ENCODE measurements around the gene TOM1L1.

The TOM1L1 gene

GRCh38 chr17:54933921-54934320 is 33.3 kb downstream of the TOM1L1 start:
- TF ChIP-seq, protein P1, sequence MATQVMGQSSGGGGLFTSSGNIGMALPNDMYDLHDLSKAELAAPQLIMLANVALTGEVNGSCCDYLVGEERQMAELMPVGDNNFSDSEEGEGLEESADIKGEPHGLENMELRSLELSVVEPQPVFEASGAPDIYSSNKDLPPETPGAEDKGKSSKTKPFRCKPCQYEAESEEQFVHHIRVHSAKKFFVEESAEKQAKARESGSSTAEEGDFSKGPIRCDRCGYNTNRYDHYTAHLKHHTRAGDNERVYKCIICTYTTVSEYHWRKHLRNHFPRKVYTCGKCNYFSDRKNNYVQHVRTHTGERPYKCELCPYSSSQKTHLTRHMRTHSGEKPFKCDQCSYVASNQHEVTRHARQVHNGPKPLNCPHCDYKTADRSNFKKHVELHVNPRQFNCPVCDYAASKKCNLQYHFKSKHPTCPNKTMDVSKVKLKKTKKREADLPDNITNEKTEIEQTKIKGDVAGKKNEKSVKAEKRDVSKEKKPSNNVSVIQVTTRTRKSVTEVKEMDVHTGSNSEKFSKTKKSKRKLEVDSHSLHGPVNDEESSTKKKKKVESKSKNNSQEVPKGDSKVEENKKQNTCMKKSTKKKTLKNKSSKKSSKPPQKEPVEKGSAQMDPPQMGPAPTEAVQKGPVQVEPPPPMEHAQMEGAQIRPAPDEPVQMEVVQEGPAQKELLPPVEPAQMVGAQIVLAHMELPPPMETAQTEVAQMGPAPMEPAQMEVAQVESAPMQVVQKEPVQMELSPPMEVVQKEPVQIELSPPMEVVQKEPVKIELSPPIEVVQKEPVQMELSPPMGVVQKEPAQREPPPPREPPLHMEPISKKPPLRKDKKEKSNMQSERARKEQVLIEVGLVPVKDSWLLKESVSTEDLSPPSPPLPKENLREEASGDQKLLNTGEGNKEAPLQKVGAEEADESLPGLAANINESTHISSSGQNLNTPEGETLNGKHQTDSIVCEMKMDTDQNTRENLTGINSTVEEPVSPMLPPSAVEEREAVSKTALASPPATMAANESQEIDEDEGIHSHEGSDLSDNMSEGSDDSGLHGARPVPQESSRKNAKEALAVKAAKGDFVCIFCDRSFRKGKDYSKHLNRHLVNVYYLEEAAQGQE (IDR thresholded peaks at IDR 0.05; ENCODE audit: insufficient read depth in 1 of 2, low read depth in 2 of 2, low read length in 2 of 2), result no peak
- no peak for TF ChIP-seq SIN3A (IDR thresholded peaks at IDR 0.05; ENCODE audit: borderline replicate concordance, insufficient read depth, low read length)
- TF ChIP-seq FOXP2 (optimal IDR thresholded peaks at IDR 0.05; ENCODE audit: borderline replicate concordance, extremely low read depth, extremely low read length, insufficient read depth), result no peak
- TF ChIP-seq TAF1 (IDR thresholded peaks at IDR 0.05; ENCODE audit: borderline replicate concordance, insufficient read depth, low read length), result no peak
- no peak for TF ChIP-seq POLR2AphosphoS5 (IDR thresholded peaks at IDR 0.05; ENCODE audit: low read depth, low read length)

- TF ChIP-seq POLR2AphosphoS5 (IDR thresholded peaks at IDR 0.05; ENCODE audit: low read depth, low read length) (no peak), TAF1 (IDR thresholded peaks at IDR 0.05; ENCODE audit: borderline replicate concordance, insufficient read depth, low read length) (no peak), SIN3A (IDR thresholded peaks at IDR 0.05; ENCODE audit: borderline replicate concordance, insufficient read depth, low read length) (no peak)
Measured at GRCh38 chr17:54935471-54935870, 34.8 kb downstream of the TOM1L1 start.

GRCh38 chr17:54937018-54937417 is 36.4 kb downstream of the TOM1L1 start:
- TF ChIP-seq POLR2AphosphoS5 (IDR thresholded peaks at IDR 0.05; ENCODE audit: low read depth, low read length) (no peak), FOXP2 (optimal IDR thresholded peaks at IDR 0.05; ENCODE audit: borderline replicate concordance, extremely low read depth, extremely low read length, insufficient read depth) (no peak), TAF1 (IDR thresholded peaks at IDR 0.05; ENCODE audit: borderline replicate concordance, insufficient read depth, low read length) (no peak), SIN3A (IDR thresholded peaks at IDR 0.05; ENCODE audit: borderline replicate concordance, insufficient read depth, low read length) (no peak)
- TF ChIP-seq, protein P1 (IDR thresholded peaks at IDR 0.05; ENCODE audit: insufficient read depth in 1 of 2, low read depth in 2 of 2, low read length in 2 of 2), result no peak

DNA sequence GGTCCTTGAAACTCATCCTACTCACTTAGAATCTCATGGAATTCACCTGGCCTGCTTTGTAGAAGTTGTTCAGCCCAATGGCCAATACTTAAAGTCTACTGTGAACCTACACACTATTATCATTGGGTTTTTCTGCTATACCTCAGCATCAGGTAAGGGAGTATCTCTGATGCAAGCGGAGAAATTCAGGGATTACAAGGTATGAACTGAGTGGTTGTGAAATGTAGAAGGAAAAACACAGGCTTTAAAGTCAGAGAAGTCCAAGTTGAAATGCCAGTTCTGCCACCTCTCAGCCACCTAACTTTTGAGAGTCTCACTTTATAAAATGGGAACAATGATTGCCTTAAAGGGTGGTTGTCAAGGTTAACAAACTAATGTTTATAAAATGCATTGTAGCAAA is 36.8 kb downstream of the TOM1L1 start:
- no peak for TF ChIP-seq TAF1 (IDR thresholded peaks at IDR 0.05; ENCODE audit: borderline replicate concordance, insufficient read depth, low read length)
- no peak for TF ChIP-seq FOXP2 (optimal IDR thresholded peaks at IDR 0.05; ENCODE audit: borderline replicate concordance, extremely low read depth, extremely low read length, insufficient read depth)
- TF ChIP-seq POLR2AphosphoS5 (IDR thresholded peaks at IDR 0.05; ENCODE audit: low read depth, low read length), result no peak
- TF ChIP-seq, protein P1 (IDR thresholded peaks at IDR 0.05; ENCODE audit: insufficient read depth in 1 of 2, low read depth in 2 of 2, low read length in 2 of 2), result no peak
- no peak for TF ChIP-seq SIN3A (IDR thresholded peaks at IDR 0.05; ENCODE audit: borderline replicate concordance, insufficient read depth, low read length)

GRCh38 chr17:54941285-54941684 is 40.6 kb downstream of the TOM1L1 start:
- TF ChIP-seq TAF1 (IDR thresholded peaks at IDR 0.05; ENCODE audit: borderline replicate concordance, insufficient read depth, low read length) (no peak), SIN3A (IDR thresholded peaks at IDR 0.05; ENCODE audit: borderline replicate concordance, insufficient read depth, low read length) (no peak), POLR2AphosphoS5 (IDR thresholded peaks at IDR 0.05; ENCODE audit: low read depth, low read length) (no peak), FOXP2 (optimal IDR thresholded peaks at IDR 0.05; ENCODE audit: borderline replicate concordance, extremely low read depth, extremely low read length, insufficient read depth) (no peak)
- TF ChIP-seq, protein P1 (IDR thresholded peaks at IDR 0.05; ENCODE audit: insufficient read depth in 1 of 2, low read depth in 2 of 2, low read length in 2 of 2), result no peak
